ENCODE results near the gene TRPV4.
A peak's percentile ranks its signal among the peaks of the same experiment; 100 is the strongest.

TRPV4 gene

DNA sequence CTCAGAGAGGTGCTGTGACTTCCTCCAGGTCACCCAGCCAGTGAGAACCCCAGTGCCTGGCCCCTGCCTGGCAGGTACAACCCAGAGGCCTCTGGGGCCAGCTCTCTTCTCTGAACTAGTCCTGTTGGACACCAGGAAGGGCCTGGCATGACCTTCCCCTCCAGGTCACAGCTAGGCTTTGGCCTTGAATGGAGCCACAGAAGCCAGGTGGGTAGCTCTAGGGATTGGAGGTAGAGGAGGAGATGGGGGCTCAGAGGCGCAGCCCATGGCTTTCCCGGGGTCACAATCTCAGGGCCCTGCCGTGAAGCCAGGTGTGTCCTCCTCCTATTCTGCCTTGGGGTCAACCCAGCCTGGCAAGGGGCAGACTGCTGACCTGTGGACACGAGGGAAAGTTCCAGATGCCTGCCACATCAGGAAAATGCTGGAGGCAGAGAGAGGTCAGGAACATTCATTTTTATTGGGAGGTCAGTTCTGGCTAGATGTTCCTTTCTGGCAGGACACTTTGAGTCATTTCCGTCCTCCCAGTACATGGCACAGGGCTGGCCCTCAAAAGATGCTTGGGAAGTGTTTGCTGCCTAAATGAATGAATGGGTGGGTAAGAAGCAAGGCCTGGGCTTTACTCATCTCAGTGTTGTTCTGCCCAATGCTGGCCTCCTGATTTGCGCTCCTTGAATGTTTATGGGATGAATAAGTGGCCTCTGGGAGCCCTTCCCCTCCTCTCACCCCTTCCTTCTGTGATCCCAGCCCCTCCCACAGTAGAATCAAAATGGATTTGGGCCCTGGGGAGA is 94.1 kb downstream of the TRPV4 start:
- no peak for DNase-seq

- DNase-seq, result no peak
These were observed 95.0 kb downstream of the TRPV4 start for GRCh38 chr12:109738209-109738608.

DNA sequence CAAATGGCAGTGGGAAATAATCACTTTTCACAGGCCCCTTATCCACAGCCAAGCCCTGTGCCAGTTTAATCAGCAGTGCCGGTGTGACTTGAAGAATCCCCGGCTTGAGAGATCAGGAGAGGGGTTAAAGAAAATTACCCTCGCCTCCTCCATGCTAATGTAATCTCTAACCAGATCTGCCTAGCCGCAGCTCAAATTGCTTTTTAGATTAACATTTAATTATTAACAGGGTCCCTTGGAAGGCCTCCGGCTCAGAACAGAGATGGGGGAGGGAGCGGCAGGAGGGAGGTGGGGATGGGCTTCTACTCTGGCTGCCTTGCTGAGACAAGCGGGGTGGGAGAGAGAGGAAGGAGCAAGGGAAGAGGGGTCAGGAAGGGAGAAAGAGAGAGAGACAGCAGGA is 95.6 kb downstream of the TRPV4 start:
- no peak for DNase-seq

DNA sequence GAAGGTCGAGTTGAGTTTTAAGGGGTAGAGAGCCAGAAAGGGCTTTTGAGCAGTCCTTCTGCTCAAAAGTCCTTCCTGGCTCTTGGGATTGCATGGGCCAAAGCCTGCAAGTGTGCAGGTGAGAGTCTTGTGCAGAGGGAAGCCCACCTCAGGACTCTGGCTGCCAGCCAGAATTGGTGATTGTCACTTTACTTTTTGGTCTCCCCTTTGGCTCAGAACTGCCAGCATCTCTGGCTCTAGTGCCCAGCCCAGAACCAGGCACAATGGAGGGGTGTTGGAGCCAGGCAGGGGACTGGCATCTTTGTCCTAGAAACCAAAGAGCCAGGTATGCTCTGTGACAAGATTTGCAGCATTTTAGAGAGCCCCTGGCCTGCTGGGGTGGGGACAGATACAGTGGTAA is 96.1 kb downstream of the TRPV4 start:
- no peak for DNase-seq

DNA sequence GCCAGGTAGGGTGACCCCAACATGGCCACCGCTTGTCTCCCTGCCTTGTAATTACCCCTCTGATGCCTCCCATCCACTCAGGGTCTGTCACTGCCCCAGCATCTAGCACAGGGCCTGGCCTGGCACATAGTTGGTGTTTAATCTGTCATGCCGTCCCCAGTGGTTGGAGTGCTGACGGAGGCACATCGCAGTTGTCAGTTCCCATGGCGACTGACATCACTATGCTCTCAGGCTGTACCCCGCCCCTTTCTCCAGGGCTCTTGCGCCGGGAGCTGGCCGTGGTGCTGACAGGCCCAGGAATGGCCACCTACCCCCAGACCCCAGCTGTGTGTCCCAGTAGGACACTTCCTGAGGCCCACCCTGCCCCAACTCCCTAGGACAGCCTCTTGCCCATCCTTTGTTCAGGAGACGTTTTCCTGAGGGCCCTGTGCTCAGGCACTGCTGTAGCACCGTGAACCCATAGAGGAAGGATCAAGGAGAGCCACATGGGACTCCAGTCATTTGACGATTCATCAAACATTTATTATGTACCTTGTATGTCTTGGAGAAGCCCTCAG is 96.6 kb downstream of the TRPV4 start:
- peak; percentile 34 to 62 (median 36) for DNase-seq

DNA sequence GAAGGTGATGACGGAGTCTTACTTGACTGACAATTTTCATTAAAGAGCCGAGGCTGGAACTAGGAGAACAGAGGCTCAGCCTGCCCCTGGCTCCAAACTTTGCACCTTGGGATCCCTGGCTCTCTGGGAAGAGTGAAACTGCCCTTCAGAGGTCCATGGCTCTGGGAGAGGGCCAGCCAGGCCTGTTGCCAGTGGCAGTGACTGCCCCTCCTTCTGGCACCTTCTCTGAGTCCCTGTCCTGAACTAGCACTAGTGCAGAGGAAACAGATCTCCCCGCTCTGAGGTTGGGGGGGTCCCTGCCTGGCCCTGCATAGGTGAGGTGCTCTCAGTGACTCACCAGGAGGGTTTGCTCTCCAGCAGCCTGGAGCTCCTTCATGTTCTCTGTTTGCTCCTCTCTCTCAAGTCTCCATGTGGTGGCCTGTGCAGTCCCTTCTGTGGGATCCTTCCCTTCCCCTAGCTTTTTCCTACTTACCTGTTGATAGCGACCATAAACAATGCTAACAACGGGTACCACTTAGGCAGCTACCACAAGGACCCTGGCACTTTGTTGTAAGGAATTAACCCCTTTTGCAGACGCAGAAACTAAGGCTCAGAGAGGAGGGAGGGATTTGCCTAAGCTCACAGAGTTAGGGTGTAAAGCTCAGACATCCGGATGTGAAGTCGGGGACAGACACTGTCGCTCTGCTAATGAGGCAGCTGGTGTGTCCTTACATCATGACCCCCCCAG is 97.2 kb downstream of the TRPV4 start:
- DNase-seq, result no peak

DNA sequence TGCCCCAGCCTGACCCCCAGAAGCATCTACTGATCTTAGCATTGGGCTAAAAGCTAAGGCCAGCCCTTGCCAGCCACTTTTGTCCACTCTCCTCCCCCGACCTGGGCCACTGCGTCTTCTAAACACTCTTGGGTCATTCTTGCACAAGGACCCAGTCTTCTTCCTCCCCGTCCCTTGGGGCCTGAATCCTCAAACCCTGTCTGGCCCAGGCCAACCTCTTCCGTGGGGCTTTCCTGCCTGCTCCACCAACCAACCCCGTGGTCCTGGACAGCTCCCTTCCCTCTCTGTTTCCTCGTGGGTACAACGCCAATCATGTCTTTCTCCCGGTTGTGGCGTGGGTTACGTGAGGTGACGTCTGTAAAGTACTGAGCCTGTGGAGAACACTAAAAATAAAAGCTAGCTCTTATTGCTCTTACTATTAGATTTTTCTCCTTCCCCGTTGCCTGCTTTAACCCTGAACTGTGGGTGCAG is 98.1 kb downstream of the TRPV4 start:
- no peak for DNase-seq

DNA sequence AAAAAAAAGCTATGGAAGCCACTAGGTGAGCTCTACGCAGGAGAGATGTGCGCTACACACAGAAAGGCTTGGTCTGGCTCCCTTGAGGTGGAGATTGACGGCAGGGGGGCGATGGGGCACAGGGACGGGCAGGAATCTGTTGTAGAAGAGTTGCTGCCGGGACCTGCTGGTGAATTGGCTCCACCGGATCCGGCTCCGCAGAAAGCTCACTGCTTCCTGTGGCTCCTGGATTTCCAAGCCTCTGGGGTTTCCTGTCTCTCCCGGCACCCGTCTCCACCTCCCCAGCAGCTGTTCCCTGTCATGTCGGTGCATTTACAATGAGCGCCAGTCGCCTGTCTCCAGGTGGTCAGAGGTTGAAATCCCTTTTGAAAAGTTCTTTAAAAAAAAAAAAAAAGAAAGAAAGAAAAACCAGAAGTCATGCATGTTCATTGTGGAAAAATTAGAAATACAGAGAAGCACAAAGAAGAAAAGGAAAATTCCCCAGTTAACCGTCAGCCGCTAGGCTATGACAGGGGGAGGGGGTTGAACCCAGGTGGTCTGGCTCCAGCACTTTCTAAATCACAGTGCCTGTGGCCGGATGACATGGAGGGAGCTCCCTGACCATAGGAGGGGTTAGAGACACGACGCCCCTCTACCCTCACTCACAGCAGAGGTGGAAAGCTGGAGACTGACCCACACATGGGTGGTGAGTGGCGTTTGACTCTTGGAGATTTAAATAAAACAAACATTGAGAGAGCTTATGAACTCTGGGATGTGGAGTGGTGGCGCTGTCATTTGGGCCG is 98.8 kb downstream of the TRPV4 start:
- DNase-seq, result no peak

Data from suppressor macrophage treated with lipopolysaccharide for 1 hour (primary cell).